HG02938 (cell line): ENCODE data around the gene UCP1.
"Not testable (repeated sequence)": the region's sequence is repeated elsewhere in the genome, so short reads cannot be mapped to it uniquely, and the experiment has no call there.

Source experiments
- ATAC-seq: cut with Tn5 transposase; IDR thresholded peaks from one replicate; pipeline ENCODE4 v1.9.1; 2021; ENCODE audit warnings: mild to moderate bottlenecking, moderate library complexity; ENCODE audit not compliant: unreplicated experiment

Gene UCP1

DNA sequence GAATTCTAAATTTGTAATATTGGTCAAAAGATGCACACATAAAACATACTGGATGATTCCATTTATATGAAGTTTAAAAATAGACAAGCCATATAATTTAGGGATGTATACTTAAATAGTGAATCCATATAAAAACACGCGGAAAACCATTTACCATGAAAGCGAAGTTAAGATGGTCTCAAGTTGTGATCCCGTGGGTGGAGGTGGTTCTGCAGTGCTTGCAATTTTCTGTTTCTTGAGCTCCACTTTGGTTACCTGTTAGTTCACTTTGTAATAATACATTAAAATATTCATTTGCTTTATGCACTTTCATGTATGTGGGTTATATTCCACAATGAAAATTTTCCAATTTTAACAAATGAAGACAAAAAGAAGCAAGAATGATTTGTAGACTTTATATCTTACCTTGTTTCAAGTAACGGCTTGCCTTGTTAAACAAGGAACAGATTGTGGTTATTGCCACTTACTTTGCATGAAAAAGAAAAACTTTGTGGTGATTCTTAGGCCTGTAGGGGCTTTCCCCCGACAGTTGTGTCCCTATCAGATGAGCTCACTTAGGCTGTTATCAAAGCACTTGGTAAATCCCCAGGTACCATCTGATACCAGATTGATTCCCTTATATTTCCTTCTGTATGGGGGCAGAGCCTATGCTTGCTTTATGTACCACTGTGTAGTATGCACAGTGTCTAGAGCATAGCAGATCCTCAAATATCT lies 12.2 kb downstream of the UCP1 start:
- ATAC-seq = peak; percentile 99

DNA sequence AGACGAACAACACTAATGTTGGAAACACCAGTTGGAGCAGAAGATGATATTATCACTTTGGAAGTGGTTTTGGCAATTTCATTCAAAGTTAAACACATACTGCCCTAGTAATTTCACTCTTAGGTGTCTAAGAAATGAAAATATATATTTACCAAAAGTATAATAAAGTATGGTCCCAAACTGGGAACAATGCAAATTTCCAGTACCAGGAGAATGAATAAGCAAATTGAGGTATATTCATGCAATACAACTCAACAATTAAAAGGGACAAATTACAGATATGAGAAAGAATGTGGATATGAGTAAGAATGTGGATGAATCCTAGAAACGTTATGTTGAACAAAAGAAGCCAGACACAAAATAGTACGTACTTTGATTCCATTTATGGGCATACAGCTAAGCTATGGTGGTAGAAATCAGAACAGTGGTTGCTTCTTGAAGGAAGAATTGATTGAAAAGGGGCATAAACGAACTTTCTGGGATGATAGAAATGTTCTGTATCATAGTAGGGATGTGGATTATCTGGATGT lies 34.7 kb downstream of the UCP1 start:
- no peak for ATAC-seq

DNA sequence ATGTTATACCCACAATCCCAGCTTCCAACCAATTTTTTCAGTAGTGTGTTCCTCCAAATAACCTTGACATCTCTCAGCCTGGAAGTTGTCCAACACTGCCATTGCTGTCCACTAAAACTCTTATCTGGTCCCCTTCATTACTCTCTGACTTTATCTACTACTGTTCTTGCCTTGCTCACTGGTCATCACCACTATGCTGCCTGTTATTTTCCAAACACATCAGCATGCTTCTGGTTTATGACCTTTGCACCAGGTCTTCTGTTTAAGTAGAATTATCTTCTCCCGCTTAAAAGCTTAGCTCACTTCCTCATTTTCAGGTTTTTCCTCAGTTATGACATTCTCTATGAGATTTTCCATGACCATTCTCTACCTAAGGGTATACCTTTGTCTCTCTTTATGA lies 39.3 kb downstream of the UCP1 start:
- ATAC-seq = no peak

DNA sequence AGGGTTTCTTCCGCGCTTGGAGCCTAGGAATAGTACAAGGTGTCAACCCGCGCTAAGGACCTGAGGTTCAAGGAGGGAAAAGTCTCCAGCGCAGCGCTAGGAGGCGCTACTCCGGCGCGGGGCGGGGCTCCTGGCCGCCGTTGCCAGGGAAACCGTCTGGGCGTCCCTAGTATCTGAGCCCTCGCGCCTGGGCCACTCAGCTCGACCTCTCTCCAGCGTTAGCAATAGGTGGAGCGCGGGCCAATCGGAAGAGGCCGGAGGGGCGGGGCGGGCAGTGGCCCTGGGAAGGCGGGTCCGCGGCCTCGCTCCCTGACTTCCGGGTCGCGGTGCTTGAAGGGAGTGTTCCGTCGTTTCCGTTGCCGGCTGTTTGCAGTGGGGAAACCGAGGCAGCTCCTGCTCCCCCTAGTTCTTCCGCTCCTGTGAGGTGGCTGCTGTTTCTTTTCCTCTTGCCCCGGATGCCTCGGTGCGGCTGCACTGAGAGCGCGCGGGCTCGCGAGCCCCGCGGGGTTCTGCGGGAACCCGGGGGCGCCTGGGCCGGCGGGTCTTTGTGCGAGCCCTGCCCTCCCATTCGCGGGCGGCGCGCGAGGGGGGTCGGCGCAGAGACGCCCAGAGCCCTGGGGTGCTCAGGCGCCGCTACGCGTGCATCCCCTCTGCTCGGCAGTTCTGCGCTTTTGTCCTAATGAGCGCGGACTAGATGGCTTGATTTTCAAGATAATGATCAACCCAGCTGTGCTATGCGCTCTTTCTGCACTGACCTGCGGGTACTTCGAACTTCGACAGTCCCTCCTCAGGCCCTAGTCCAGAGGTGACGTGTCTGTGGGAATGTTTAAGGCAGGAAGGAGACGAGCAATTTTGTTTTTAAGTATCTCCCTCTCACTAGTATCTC lies 44.7 kb downstream of the UCP1 start, which contains the start of gene ELMOD2:
Gene ELMOD2, plus strand, starts transcription at position 312 of the 886 bp plus-strand sequence. CDS start 1,261 bp downstream, outside the sequence.
- peak; percentile 100 for ATAC-seq

DNA sequence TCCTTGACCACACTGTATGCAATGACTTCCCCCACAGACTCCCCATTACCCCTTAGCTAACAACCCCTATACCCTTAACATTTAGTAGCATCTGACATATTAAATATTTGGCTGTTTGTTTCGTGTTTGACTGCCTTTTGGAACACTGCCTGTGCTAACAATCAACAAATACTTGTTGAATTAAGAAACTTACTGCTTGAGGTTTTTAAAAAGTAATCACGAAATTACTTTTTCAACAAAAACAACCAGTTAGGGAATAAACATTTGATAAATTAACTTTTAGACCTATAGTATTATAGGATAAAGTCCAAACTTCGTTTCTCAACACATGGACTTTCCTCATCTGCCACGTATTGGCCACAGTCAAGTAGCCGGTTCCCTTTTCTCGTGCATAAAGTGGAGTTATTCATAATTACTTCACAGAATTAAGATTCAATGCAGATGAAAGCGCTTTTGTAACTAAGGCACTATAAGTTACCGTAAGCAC lies 45.3 kb downstream of the UCP1 start:
- peak; percentile 21 for ATAC-seq

DNA sequence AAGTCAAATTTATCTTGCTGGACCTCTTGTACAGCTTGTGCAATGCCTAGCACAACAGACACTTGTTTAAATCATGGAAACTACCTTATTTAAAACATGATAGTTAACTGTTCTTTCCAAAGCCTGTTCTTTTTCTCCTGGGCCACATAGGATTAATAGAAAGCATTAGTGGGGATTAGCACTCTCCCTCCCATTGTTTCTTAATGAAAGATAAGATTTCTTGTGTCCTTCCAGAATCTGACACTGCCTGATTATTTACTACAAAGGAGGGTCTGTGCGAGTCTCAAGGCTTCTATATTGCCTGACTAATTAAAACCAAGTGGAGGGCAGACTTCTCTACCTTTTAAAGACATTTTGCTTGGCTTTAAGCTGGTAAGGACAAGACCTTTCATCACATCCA lies 53.3 kb downstream of the UCP1 start:
- no peak for ATAC-seq

DNA sequence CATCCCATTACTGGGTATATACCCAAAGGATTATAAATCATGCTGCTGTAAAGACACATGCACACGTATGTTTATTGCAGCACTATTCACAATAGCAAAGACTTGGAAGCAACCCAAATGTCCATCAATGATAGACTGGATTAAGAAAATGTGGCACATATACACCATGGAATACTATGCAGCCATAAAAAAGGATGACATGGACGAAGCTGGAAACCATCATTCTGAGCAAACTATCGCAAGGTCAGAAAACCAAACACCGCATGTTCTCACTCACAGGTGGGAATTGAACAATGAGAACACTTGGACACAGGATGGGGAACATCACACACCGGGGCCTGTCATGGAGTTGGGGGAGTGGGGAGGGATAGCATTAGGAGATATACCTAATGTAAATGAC lies 55.0 kb downstream of the UCP1 start:
- not testable (repeated sequence) for ATAC-seq
